Mesendoderm (in vitro differentiated cells): ENCODE results near the gene POLD3.

Source experiments
- DNase-seq: peaks from one replicate; pipeline ENCODE4 v3.0.0; 2013
- H2AK5ac ChIP-seq: 2 replicates; pipeline ENCODE4 v1.6.1; 2013; ENCODE audit warnings: low read length, inconsistent platforms
- H2BK120ac ChIP-seq: 2 replicates; pipeline ENCODE4 v1.6.1; 2013; ENCODE audit warnings: low read depth, mild to moderate bottlenecking, low read length, moderate library complexity, mixed read lengths
- H2BK15ac ChIP-seq: replicated peaks from 2 replicates; pipeline ENCODE4 v1.6.1; 2013; ENCODE audit warnings: low read depth, mild to moderate bottlenecking, moderate library complexity
- H2BK5ac ChIP-seq: 2 replicates; pipeline ENCODE4 v1.6.1; 2013; ENCODE audit warnings: low read length, inconsistent platforms
- H3K18ac ChIP-seq: 2 replicates; pipeline ENCODE4 v1.6.1; 2013; ENCODE audit warnings: mild to moderate bottlenecking, low read length, mixed read lengths
- H3K23ac ChIP-seq: one replicate; pipeline ENCODE4 v1.6.1; 2013; ENCODE audit warnings: low read length
- H3K27ac ChIP-seq: 2 replicates; pipeline ENCODE4 v1.5.1; 2013; ENCODE audit warnings: low read depth, mild to moderate bottlenecking, inconsistent platforms, low read length, moderate library complexity
- H3K27me3 ChIP-seq: 2 replicates; pipeline ENCODE4 v1.6.1; 2013; ENCODE audit warnings: low read length, control low read depth, mild to moderate bottlenecking, inconsistent platforms; ENCODE audit not compliant: insufficient read depth, poor library complexity
- H3K36me3 ChIP-seq: 2 replicates; pipeline ENCODE4 v1.6.1; 2013; ENCODE audit warnings: low read length, inconsistent platforms; ENCODE audit not compliant: control insufficient read depth, insufficient read depth
- H3K4ac ChIP-seq: one replicate; pipeline ENCODE4 v1.6.1; 2013; ENCODE audit warnings: low read depth, mild to moderate bottlenecking, low read length, moderate library complexity
- H3K4me1 ChIP-seq: 2 replicates; pipeline ENCODE4 v1.6.1; 2013; ENCODE audit warnings: low read depth, low read length, inconsistent platforms; ENCODE audit not compliant: control insufficient read depth
- H3K4me2 ChIP-seq: 2 replicates; pipeline ENCODE4 v1.6.1; 2013; ENCODE audit warnings: low read length
- H3K4me3 ChIP-seq: 2 replicates; pipeline ENCODE4 v1.5.1; 2013; ENCODE audit warnings: mild to moderate bottlenecking, low read length
- H3K56ac ChIP-seq: one replicate; pipeline ENCODE4 v1.6.1; 2013; ENCODE audit warnings: low read length
- H3K79me1 ChIP-seq: 2 replicates; pipeline ENCODE4 v1.6.1; 2013; ENCODE audit warnings: low read length, inconsistent platforms
- H3K79me2 ChIP-seq: 2 replicates; pipeline ENCODE4 v1.6.1; 2013; ENCODE audit warnings: mild to moderate bottlenecking, low read length; ENCODE audit not compliant: control insufficient read depth, insufficient read depth
- H3K9ac ChIP-seq: 2 replicates; pipeline ENCODE4 v1.6.1; 2013; ENCODE audit warnings: low read length, inconsistent platforms
- H4K5ac ChIP-seq: one replicate; pipeline ENCODE4 v1.6.1; 2013; ENCODE audit warnings: low read length
- H4K8ac ChIP-seq: one replicate; pipeline ENCODE4 v1.6.1; 2013; ENCODE audit warnings: low read depth, mild to moderate bottlenecking, control low read depth, low read length, moderate library complexity
- WGBS: extraction: QIAGEN DNeasy Blood & Tissue Kit; methylation state at CpG from one replicate; pipeline ENCODE4 v1.1.7; 2013; ENCODE audit warnings: low lambda C conversion rate, missing lambda C conversion rate; ENCODE audit not compliant: insufficient coverage; ENCODE audit errors: extremely low coverage; 5-methylcytosine and 5-hydroxymethylcytosine counted together

The POLD3 gene

GRCh38 chr11:74592063-74592440 lies 330 bp upstream of the POLD3 start:
- Histone ChIP-seq H3K27me3 (no peaks in the 10 kb centered on the region), H3K18ac (no peak overlapping the region), H3K4me2 (no peak overlapping the region), H2AK5ac (no peak overlapping the region), H3K36me3 (no peaks in the 10 kb centered on the region), H3K9ac (peak overlapping the region; percentile 37), H2BK15ac (no peak overlapping the region), H3K79me2 (peaks cover 11% of the 10 kb centered on the region), H3K79me1 (peaks cover 5% of the 10 kb centered on the region), H3K23ac (no peak overlapping the region), H3K27ac (no peak overlapping the region), H3K4ac (no peak overlapping the region), H2BK120ac (no peak overlapping the region), H4K5ac (peak overlapping the region; percentile 36), H3K4me3 (no peak overlapping the region), H2BK5ac (no peak overlapping the region), H3K4me1 (no peaks in the 10 kb centered on the region), H4K8ac (no peak overlapping the region), H3K56ac (peak overlapping the region; percentile 50)
- WGBS = no CpG with 5 or more reads among the region's 7 CpGs
- DNase-seq = no peak

- H3K27me3 ChIP-seq = no peaks in the 10 kb centered on the region
- H3K79me2 ChIP-seq = peaks cover 11% of the 10 kb centered on the region
- no peak overlapping the region for H2AK5ac ChIP-seq
- no peak overlapping the region for H3K23ac ChIP-seq
- no peak overlapping the region for H2BK15ac ChIP-seq
- H4K5ac ChIP-seq = no peak overlapping the region
- H3K27ac ChIP-seq = no peak overlapping the region
- peak overlapping the region; percentile 77 for H3K4me2 ChIP-seq
- no peaks in the 10 kb centered on the region for H3K4me1 ChIP-seq
- no peak for DNase-seq
- H2BK5ac ChIP-seq = no peak overlapping the region
- no peak overlapping the region for H3K4ac ChIP-seq
- H3K4me3 ChIP-seq = peak overlapping the region; percentile 100
- peak overlapping the region; percentile 100 for H3K56ac ChIP-seq
- H2BK120ac ChIP-seq = no peak overlapping the region
- no peak overlapping the region for H4K8ac ChIP-seq
- no peak overlapping the region for H3K18ac ChIP-seq
- H3K79me1 ChIP-seq = peaks cover 7% of the 10 kb centered on the region
- WGBS = no CpG with 5 or more reads among the region's 1 CpG
- no peaks in the 10 kb centered on the region for H3K36me3 ChIP-seq
- peak overlapping the region; percentile 99 for H3K9ac ChIP-seq
Measured at GRCh38 chr11:74593463-74593862, 1.1 kb downstream of the POLD3 start.

GRCh38 chr11:74602637-74603556 lies 10.5 kb downstream of the POLD3 start:
- WGBS = no CpG with 5 or more reads among the region's 4 CpGs
- H3K4me1 ChIP-seq = no peaks in the 10 kb centered on the region

GRCh38 chr11:74603845-74604244 lies 11.5 kb downstream of the POLD3 start:
- DNase-seq = no peak
- no peaks in the 10 kb centered on the region for H3K27me3 ChIP-seq
- H3K79me1 ChIP-seq = no peaks in the 10 kb centered on the region
- no peak overlapping the region for H3K4me3 ChIP-seq
- no peak overlapping the region for H2BK15ac ChIP-seq
- H3K79me2 ChIP-seq = no peaks in the 10 kb centered on the region
- no peak overlapping the region for H3K9ac ChIP-seq
- no peaks in the 10 kb centered on the region for H3K4me1 ChIP-seq
- H3K27ac ChIP-seq = no peak overlapping the region
- no peak overlapping the region for H2BK5ac ChIP-seq
- no peak overlapping the region for H3K4me2 ChIP-seq
- no peak overlapping the region for H4K5ac ChIP-seq
- peaks cover 3% of the 10 kb centered on the region for H3K36me3 ChIP-seq
- H2AK5ac ChIP-seq = no peak overlapping the region
- H3K4ac ChIP-seq = no peak overlapping the region
- no peak overlapping the region for H2BK120ac ChIP-seq
- no peak overlapping the region for H3K56ac ChIP-seq
- WGBS = no CpG with 5 or more reads among the region's 1 CpG
- no peak overlapping the region for H3K23ac ChIP-seq
- H4K8ac ChIP-seq = no peak overlapping the region
- no peak overlapping the region for H3K18ac ChIP-seq

More at GRCh38 chr11:74602637-74603556, 10.5 kb downstream of the POLD3 start:
- no peak overlapping the region for H2AK5ac ChIP-seq
- no peaks in the 10 kb centered on the region for H3K79me2 ChIP-seq
- no peak overlapping the region for H3K56ac ChIP-seq
- no peak overlapping the region for H3K18ac ChIP-seq
- H3K4me2 ChIP-seq = no peak overlapping the region
- no peak for DNase-seq
- H3K4ac ChIP-seq = no peak overlapping the region
- H2BK120ac ChIP-seq = no peak overlapping the region
- H3K27ac ChIP-seq = no peak overlapping the region
- peaks cover 3% of the 10 kb centered on the region for H3K36me3 ChIP-seq
- H3K79me1 ChIP-seq = peaks cover 3% of the 10 kb centered on the region
- H4K5ac ChIP-seq = no peak overlapping the region
- no peak overlapping the region for H2BK5ac ChIP-seq
- H3K23ac ChIP-seq = no peak overlapping the region
- H4K8ac ChIP-seq = no peak overlapping the region
- H2BK15ac ChIP-seq = no peak overlapping the region
- no peaks in the 10 kb centered on the region for H3K27me3 ChIP-seq
- no peak overlapping the region for H3K9ac ChIP-seq
- no peak overlapping the region for H3K4me3 ChIP-seq

- no peak overlapping the region for H2AK5ac ChIP-seq
- H3K4me3 ChIP-seq = no peak overlapping the region
- no peak overlapping the region for H3K56ac ChIP-seq
- no peak overlapping the region for H2BK15ac ChIP-seq
- H2BK120ac ChIP-seq = no peak overlapping the region
- H3K18ac ChIP-seq = no peak overlapping the region
- no peak overlapping the region for H4K5ac ChIP-seq
- H3K27me3 ChIP-seq = no peaks in the 10 kb centered on the region
- H3K27ac ChIP-seq = no peak overlapping the region
- no peak for DNase-seq
- peaks cover 3% of the 10 kb centered on the region for H3K36me3 ChIP-seq
- H3K23ac ChIP-seq = no peak overlapping the region
- no peak overlapping the region for H3K4ac ChIP-seq
- H3K4me2 ChIP-seq = no peak overlapping the region
- H3K79me1 ChIP-seq = no peaks in the 10 kb centered on the region
- no peak overlapping the region for H2BK5ac ChIP-seq
- H3K79me2 ChIP-seq = no peaks in the 10 kb centered on the region
- H3K9ac ChIP-seq = no peak overlapping the region
- no peak overlapping the region for H4K8ac ChIP-seq
- no peaks in the 10 kb centered on the region for H3K4me1 ChIP-seq
Measured at GRCh38 chr11:74604311-74604710, 11.9 kb downstream of the POLD3 start.

- Histone ChIP-seq H3K4me3 (no peak overlapping the region), H3K23ac (no peak overlapping the region), H2BK5ac (no peak overlapping the region), H2AK5ac (no peak overlapping the region), H4K8ac (no peak overlapping the region), H3K79me1 (no peaks in the 10 kb centered on the region), H3K79me2 (no peaks in the 10 kb centered on the region), H3K4me2 (no peak overlapping the region), H3K18ac (no peak overlapping the region), H3K27me3 (no peaks in the 10 kb centered on the region), H3K9ac (no peak overlapping the region), H3K36me3 (peaks cover 3% of the 10 kb centered on the region), H4K5ac (no peak overlapping the region), H3K56ac (no peak overlapping the region), H3K4ac (no peak overlapping the region), H3K27ac (no peak overlapping the region), H2BK15ac (no peak overlapping the region), H3K4me1 (no peaks in the 10 kb centered on the region), H2BK120ac (no peak overlapping the region)
- no peak for DNase-seq
- no CpG with 5 or more reads among the region's 5 CpGs for WGBS
Measured at GRCh38 chr11:74605403-74605802, 13.0 kb downstream of the POLD3 start.
